HG02623 (cell line): ENCODE data around the gene NOP9.

ENCODE experiments used
- ATAC-seq: cut with Tn5 transposase; IDR thresholded peaks from one replicate; pipeline ENCODE4 v1.9.1; 2021; ENCODE audit warnings: moderate library complexity; ENCODE audit not compliant: unreplicated experiment

NOP9 gene

DNA sequence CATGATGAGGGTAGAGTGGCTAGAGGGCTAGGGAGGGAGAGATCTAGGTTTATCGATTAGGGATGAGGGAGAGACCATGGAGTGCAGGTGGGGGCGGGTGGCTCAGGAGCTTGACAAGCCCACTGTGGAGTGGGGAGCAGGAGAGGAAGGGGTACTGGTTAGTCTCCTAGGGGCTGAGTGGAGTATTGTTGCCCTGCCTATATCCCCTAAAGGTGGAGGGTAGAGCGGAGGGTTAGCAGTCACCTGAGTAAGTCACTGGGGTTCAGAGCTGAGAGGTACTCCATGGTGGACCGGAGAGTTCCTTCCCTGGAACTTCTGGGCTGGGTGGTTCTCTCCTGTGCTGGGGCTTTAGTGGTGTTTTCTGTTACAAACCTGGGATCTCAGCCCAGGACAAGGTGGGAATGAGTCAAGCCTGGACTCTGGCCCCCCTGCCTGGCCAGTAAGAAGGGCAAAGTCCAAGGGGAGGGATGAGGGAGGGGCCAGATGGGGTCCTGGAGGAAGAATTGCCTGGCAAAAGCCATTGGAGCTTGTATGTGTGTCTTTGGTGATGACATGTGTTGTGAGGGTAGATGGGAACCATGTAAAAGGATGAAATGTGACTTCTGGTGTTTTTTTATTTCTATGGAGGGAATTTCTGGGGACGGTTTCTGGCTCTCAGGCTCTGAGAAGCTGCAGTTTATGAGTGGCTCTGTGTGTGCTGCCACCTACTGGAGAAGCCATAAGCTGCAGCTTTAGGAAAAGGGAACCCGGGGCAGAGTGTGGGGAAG lies 8.1 kb downstream of the NOP9 start, which contains the start of gene CIDEB:
Gene CIDEB, minus strand, starts transcription at position 403 of the 767 bp plus-strand sequence. Its CDS starts 119 bp downstream, at position 284.
- ATAC-seq: no peak

GRCh38 chr14:24308342-24309124 lies 8.9 kb downstream of the NOP9 start:
- ATAC-seq: no peak

DNA sequence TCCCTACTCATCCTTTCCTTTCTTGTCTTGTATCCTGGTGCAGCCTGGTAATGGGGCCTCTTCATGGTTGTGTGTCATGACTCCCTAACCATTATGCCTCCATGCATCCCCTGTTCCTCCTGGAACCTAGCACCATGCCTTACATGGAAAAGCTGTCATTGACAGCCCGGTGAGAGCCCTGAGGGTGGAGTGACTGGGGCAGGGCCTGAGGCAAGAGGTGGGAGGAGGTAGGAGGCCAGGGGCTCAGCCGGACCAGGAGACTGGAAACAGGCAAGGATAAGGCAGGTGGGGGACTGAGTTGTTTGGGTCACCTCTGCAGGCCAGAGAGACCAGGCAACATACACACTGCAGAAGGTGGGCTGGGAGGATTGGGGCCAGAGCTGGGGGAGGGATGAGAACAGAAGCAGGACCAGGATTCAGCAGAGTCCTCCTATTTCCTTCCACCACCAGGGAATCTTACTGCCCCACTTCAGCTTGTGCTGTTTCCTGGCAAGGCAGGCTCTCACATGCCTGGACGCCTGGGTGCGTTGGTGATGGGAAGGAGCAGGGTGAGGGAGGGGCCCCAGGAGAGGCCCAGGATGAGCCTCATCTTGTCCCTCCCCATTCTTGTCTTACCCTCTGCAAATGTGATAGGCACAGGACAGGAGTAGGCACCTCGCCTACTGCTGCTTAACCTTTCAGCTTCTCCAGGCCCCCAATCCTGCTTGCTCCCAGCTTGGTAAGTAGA lies 10.1 kb downstream of the NOP9 start, which contains the start of gene LTB4R2:
Gene LTB4R2, plus strand, starts transcription at position 603 of the 727 bp plus-strand sequence. CDS start 525 bp downstream, outside the sequence.
- no peak for ATAC-seq

DNA sequence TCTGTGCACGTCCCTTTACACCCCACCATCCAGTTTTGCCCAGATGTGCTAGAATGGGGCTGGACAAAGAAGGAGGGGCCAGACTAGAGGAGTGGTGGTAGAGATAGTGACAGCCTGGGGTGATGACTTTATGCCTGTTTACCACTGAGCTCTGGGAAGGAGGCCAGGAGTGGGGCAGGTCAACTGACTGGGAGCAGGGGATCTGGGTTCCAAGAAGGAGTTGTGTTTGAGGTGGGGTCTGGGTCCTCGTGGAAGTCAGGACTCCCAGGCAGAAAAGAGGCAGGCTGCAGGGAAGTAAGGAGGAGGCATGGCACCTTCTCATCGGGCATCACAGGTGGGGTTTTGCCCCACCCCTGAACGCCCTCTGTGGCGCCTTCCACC lies 10.6 kb downstream of the NOP9 start:
- no peak for ATAC-seq

DNA sequence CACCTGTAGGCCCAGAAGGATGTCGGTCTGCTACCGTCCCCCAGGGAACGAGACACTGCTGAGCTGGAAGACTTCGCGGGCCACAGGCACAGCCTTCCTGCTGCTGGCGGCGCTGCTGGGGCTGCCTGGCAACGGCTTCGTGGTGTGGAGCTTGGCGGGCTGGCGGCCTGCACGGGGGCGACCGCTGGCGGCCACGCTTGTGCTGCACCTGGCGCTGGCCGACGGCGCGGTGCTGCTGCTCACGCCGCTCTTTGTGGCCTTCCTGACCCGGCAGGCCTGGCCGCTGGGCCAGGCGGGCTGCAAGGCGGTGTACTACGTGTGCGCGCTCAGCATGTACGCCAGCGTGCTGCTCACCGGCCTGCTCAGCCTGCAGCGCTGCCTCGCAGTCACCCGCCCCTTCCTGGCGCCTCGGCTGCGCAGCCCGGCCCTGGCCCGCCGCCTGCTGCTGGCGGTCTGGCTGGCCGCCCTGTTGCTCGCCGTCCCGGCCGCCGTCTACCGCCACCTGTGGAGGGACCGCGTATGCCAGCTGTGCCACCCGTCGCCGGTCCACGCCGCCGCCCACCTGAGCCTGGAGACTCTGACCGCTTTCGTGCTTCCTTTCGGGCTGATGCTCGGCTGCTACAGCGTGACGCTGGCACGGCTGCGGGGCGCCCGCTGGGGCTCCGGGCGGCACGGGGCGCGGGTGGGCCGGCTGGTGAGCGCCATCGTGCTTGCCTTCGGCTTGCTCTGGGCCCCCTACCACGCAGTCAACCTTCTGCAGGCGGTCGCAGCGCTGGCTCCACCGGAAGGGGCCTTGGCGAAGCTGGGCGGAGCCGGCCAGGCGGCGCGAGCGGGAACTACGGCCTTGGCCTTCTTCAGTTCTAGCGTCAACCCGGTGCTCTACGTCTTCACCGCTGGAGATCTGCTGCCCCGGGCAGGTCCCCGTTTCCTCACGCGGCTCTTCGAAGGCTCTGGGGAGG lies 11.3 kb downstream of the NOP9 start, which contains the start of gene LTB4R:
Gene LTB4R, plus strand, starts transcription at position 857 of the 959 bp plus-strand sequence. CDS start 4,150 bp downstream, outside the sequence.
- ATAC-seq: peak; percentile 62

DNA sequence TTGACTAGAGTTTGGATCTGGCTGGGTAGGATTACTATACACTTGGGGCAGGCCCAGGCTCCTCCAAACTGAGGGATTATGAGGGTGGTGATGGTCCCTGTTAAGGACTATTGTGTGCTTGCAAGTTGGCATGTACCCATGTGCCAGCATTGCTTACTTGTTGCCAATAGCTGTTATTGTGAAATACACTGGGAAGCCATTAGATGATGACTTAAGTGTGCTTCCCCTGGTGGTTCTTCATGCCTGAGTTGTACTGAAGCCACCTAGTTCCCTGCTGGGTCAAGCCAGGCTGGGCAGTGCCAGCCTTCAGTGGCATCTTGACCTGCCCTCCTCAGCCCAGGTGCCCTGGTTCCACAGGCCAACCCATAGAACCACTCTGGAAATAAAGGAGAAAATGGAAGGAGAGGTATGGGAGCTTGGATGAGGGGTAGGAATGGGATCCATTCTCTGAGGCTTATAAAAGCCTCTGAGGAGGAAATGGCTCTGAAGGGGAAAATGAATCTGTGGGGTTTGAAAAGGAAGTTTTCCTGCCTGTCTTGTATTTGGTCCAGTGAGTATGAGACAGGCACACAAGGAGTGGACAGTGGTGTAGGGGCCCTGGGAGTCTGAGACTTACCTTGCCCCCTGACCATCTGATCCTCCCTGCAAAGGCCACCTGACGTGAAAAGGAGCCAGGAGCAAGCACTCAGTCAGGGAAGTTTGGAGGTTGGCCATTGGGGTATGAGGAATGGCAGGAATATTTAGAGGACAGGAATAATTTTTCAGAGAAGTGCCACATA lies 12.4 kb downstream of the NOP9 start:
- ATAC-seq: no peak

DNA sequence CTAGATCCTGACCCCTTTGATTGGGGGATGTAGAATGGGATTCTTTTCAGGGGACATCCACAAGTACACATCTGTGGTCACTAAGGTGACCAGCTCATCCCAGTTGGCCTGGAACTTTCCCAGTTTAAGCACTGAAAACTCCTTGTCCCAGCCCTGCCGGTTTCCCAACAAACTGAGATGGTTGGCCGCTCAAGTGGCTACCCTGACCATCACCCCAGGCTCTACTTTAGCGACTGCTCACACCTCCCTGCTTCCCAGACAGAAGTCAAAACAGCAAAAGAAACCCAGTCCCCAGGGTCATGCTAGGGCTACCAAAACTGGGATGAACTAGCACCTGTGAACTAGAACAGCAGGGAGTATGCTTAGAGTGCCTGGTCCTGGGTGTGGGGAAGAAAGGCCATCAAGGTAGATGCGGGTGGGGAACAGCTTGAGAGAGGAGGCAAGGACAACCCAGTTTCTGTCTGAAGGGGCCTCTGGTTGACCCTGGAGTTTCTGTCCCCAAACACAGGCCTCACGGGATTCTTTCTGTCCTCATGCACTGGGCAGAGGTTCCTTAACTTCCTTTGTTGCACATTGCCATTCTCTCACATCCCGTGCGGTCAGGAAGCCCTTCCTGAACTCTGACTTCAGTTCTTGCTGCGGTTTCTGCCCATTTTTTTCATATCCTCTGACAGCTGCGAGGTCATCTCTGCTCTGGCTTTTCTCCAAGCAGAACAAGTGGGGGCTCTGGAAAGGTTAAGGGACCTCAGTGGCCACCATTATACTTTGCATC lies 13.3 kb downstream of the NOP9 start:
- ATAC-seq: no peak

DNA sequence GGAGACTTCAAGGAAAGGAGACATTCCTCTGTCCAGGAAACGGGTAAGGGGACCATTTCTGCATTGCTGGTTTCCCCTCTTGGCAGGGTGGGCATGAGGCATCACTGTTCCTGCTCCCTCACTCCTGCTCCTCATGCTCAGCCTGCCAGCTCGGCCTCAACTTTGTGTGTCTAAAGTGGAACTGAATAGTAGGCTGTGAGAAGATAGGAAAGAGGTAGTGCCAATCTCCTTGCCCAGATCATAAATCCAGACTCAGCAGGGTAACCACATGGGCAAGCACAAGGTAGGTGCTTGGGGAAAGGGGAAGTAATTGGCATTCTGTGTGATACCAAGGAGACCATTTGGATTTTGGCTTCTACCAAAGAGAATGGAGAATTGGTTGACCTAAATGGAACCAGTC lies 14.3 kb downstream of the NOP9 start:
- no peak for ATAC-seq

GRCh38 chr14:24314377-24315193 lies 14.9 kb downstream of the NOP9 start:
- no peak for ATAC-seq

DNA sequence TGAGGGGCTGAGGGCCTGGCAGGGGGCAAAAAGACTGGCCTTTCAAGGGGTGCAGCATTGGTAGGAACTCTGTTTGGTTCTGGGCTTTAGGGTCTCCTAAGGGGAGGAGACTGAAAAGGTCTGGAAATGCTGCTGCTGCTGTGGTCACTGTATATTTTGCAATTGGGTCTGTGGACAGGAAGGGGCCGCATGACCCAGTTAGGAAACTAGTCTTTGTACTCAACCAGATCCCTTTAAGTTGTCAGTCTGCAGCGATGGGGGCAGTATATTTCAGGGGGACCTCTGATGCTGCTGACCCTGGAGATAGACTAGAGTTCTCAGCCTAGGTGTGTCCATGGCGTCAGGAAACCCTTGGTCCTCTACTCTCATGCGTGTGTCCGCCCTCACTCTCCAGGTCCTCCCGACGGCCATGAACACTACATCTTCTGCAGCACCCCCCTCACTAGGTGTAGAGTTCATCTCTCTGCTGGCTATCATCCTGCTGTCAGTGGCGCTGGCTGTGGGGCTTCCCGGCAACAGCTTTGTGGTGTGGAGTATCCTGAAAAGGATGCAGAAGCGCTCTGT lies 15.7 kb downstream of the NOP9 start:
- ATAC-seq: no peak

GRCh38 chr14:24315807-24316596 lies 16.4 kb downstream of the NOP9 start:
- ATAC-seq: no peak

GRCh38 chr14:24316597-24316950 lies 16.9 kb downstream of the NOP9 start:
- ATAC-seq: no peak

GRCh38 chr14:24317141-24317928 lies 17.7 kb downstream of the NOP9 start:
- ATAC-seq: no peak

DNA sequence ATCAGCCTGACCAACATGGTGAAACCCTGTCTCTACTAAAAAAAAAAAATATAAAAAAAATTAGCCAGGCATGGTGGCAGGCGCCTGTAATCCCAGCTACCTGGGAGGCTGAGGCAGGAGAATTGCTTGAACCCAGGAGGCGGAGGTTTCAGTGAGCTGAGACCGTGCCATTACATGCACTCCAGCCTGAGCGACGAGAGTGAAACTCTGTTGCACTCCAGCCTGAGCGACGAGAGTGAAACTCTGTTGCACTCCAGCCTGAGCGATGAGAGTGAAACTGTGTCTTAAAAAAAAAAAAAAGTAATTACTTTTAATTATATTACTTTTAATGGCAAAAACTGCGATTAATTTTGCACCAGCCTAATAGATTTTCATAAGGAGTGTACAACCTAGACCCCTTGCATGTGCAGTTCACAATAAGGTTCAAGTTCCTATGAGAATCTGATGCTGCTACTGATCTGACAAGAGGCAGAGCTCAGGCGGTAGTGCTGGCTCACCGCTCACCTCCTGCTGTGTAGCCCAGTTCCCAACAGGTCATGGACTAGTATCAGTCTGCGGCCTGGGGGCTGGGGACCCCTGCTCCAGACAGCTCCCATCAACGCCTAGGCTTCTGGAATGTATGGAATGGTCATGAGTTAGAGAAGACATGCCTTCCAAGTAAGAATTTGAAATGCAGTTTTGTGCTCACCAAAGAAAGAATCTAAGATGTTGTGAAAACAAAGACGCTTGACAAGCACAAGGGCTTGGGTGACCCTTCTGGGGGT lies 21.7 kb downstream of the NOP9 start:
- ATAC-seq: no peak

- ATAC-seq: no peak
Observed at GRCh38 chr14:24322672-24323071, 23.0 kb downstream of the NOP9 start.
